PFSK-1 (cell line): ENCODE results near the gene KDM5C.

ENCODE experiments used
- FOXP2 ChIP-seq: optimal IDR thresholded peaks from 2 replicates; pipeline ENCODE3; 2011; ENCODE audit warnings: borderline replicate concordance, control low read depth, inconsistent platforms; ENCODE audit not compliant: insufficient read depth; ENCODE audit errors: extremely low read length, extremely low read depth
- POLR2AphosphoS5 ChIP-seq: IDR thresholded peaks from 2 replicates; pipeline ENCODE4 v1.6.1; 2012; ENCODE audit warnings: low read depth, mild to moderate bottlenecking, control low read depth, low read length, moderate library complexity
- SIN3A ChIP-seq: IDR thresholded peaks from 2 replicates; pipeline ENCODE4 v1.6.1; 2012; ENCODE audit warnings: mild to moderate bottlenecking, low read length, moderate library complexity, borderline replicate concordance; ENCODE audit not compliant: insufficient read depth
- TAF1 ChIP-seq: IDR thresholded peaks from 2 replicates; pipeline ENCODE4 v1.6.1; 2012; ENCODE audit warnings: low read length, control low read depth, borderline replicate concordance; ENCODE audit not compliant: insufficient read depth
- TF ChIP-seq, protein P1 (sequence below), 2 experiments: IDR thresholded peaks; 2 replicates each; pipeline versions ENCODE4 v1.6.1 to v1.8.0; 2011 to 2012; ENCODE audit warnings: low read depth in 2 of 2, low read length in 2 of 2, control low read depth in 1 of 2, inconsistent platforms in 1 of 2, mild to moderate bottlenecking in 1 of 2, moderate library complexity in 1 of 2; ENCODE audit not compliant: insufficient read depth in 1 of 2

The KDM5C gene

DNA sequence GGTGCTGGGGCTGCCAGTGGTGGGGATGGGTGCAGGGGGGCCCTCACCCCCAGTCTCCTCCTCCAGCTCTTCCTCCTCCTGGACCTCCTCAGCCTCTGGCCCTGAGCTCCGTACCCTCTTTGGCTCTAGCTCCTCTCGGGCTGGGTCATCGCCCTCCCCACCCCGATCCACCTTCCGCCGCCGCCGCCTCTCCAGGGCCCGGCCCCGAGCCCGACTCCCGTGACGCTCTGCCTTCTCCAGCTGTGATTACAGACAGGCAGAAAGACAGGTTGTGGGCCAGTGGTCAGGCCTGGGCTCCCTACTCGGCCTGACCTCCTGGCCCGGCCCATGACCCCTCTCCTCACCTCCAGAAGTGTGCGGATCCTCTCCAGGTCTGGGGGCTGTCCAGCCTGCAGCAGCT, 31.9 kb downstream of the KDM5C start:
- TF ChIP-seq TAF1 (no peak), POLR2AphosphoS5 (no peak), FOXP2 (no peak), SIN3A (no peak)
- TF ChIP-seq, protein P1, sequence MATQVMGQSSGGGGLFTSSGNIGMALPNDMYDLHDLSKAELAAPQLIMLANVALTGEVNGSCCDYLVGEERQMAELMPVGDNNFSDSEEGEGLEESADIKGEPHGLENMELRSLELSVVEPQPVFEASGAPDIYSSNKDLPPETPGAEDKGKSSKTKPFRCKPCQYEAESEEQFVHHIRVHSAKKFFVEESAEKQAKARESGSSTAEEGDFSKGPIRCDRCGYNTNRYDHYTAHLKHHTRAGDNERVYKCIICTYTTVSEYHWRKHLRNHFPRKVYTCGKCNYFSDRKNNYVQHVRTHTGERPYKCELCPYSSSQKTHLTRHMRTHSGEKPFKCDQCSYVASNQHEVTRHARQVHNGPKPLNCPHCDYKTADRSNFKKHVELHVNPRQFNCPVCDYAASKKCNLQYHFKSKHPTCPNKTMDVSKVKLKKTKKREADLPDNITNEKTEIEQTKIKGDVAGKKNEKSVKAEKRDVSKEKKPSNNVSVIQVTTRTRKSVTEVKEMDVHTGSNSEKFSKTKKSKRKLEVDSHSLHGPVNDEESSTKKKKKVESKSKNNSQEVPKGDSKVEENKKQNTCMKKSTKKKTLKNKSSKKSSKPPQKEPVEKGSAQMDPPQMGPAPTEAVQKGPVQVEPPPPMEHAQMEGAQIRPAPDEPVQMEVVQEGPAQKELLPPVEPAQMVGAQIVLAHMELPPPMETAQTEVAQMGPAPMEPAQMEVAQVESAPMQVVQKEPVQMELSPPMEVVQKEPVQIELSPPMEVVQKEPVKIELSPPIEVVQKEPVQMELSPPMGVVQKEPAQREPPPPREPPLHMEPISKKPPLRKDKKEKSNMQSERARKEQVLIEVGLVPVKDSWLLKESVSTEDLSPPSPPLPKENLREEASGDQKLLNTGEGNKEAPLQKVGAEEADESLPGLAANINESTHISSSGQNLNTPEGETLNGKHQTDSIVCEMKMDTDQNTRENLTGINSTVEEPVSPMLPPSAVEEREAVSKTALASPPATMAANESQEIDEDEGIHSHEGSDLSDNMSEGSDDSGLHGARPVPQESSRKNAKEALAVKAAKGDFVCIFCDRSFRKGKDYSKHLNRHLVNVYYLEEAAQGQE (IDR thresholded peaks at IDR 0.05; ENCODE audit: insufficient read depth in 1 of 2, low read depth in 2 of 2, low read length in 2 of 2) = no peak

GRCh38 chrX:53190363-53190960, 34.5 kb downstream of the KDM5C start:
- no peak for TF ChIP-seq SIN3A
- TF ChIP-seq, protein P1 (IDR thresholded peaks at IDR 0.05; ENCODE audit: insufficient read depth in 1 of 2, low read depth in 2 of 2, low read length in 2 of 2) = no peak
- no peak for TF ChIP-seq TAF1
- TF ChIP-seq POLR2AphosphoS5 = peak; percentile 41
- no peak for TF ChIP-seq FOXP2

DNA sequence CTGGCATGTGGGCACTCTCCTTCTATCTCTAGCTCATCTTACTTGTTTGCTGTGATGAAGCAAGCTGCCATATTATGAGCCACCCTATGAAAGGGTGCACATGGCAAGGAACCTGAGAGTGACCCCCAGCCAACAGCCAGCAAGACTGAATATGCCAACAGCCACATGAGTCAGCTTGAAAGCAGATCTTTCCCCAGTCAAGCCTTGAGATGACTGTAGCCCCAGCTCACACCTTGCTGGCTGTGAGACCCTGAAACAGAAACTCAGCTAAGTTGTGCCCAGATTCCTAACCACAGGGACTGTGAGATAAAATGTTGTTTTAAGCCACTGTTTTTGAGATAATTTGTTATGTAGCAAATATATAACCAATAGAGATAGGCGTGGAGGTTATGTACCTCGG, 36.2 kb downstream of the KDM5C start:
- TF ChIP-seq TAF1 = no peak

DNA sequence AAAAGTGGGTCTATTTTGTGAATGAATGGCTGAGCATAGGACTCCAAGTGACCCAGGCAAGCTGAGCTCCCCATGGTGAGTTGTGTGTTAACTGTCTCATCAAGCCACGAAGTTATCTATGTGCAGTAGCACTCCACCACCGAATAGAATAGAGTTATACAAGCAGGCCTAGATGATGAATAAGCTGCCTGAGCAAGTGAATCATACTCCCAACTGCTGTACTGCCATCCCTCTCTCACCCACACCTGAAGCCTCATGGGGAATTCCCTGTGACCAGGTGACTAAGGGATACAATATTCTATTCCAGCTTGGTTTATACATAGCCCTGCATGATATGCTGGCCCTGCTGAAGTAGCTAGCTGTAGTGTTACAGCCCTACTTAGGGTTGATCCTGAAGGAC, 38.7 kb downstream of the KDM5C start:
- TF ChIP-seq, protein P1 (IDR thresholded peaks at IDR 0.05; ENCODE audit: insufficient read depth in 1 of 2, low read depth in 2 of 2, low read length in 2 of 2) = no peak
- TF ChIP-seq TAF1 (no peak), FOXP2 (no peak), POLR2AphosphoS5 (no peak), SIN3A (no peak)

- TF ChIP-seq POLR2AphosphoS5 (no peak), TAF1 (no peak), FOXP2 (no peak), SIN3A (no peak)
- TF ChIP-seq, protein P1 (IDR thresholded peaks at IDR 0.05; ENCODE audit: insufficient read depth in 1 of 2, low read depth in 2 of 2, low read length in 2 of 2) = no peak
Measured at GRCh38 chrX:53184836-53185235, 40.2 kb downstream of the KDM5C start.
